Measurements from ENCODE around the gene ATE1.
"Not testable (repeated sequence)": the region's sequence is repeated elsewhere in the genome, so short reads cannot be mapped to it uniquely, and the experiment has no call there.

Gene ATE1

DNA sequence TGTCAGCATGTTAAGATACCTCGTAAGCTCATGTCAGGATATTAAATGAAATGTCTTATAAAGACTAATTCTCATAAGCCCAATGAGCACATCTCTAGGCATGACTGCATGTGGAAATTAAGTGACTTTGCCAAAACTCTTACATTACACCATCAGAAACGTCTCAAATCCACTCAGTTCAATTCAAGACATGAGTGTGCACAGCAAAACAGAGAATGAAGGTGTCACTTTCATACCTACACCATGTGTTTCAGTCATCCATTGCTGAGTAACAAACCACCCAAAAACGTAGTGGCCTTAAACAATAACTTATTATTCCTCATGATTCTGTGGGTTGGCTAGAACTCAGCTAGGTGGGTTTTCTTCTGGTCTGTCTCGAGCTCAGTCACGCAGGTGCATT lies 99.8 kb downstream of the ATE1 start:
- no peak for DNase-seq

DNA sequence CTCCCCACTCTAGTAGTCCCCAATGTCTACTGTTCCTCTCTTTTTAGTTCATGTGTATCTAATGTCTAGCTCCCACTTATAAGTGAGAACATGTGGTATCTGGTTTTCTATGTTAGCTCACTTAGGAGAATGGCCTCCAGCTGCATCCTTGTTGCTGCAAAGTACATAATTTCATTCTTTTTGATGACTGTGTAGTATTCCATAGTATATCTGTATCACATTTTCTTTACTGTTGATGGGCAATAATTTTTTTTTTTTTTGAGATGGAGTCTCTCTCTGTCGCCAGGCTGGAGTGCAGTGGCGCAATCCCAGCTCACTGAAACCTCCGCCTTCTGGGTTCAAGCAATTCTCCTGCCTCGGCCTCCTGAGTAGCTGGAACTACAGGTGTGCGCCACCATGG lies 101.1 kb downstream of the ATE1 start:
- DNase-seq: not testable (repeated sequence)

DNA sequence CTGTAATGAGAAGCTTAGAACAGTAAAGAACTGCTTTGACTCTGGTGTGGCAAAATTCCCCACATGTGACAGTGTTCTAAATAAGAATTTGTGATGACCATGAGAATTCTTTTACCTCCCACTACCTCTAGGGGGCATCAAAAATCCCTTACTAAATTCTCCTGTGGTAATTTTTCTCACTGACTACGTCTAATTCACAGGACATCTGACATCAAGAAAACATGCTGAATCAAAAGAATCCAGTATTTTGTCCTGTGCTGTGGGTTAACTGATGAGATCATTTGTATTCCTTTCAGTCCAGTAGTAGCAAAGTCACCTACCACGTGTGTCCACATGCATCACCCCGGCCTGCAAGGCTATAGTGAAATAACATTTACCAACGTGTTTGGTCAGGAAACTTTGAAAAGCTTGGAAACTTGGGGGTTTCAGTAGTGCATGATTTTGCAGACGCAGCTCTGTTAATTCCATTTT lies 103.8 kb downstream of the ATE1 start:
- no peak for DNase-seq

DNA sequence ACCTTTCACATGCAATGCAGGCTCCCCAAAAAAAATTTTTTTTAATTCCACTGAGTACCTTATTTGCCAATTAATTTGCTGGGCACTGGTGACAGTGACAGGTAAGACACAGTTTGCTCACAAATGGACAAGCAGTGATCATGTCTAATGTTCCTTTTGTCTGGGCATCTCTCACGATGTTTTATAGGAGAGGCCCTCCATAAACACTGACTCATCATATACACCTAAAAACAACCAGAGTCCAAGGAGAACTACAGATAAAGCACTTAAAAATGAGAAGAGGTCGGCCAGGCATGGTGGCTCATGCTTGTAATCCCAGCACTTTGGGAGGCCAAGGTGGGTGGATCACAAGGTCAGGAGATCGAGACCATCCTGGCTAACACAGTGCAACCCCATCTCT lies 105.1 kb downstream of the ATE1 start:
- no peak for DNase-seq

DNA sequence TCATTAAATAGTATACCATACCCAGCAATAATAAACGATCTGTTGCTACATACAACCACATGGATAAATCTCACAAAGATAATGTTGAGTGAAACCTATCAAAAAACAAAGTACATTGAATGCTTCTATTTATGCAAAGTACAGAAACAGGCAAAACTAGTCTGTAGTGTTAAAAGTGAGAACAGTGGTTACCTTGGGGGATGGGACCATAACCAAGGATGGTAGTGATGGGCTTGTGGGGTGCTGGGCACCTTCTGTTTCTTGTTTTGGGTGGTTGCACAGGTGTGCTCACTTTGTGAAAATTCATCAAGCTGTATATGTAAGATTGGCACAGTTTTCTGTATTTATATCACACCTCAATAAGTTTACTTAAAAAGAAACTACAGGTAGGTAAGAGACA lies 105.7 kb downstream of the ATE1 start:
- no peak for DNase-seq

DNA sequence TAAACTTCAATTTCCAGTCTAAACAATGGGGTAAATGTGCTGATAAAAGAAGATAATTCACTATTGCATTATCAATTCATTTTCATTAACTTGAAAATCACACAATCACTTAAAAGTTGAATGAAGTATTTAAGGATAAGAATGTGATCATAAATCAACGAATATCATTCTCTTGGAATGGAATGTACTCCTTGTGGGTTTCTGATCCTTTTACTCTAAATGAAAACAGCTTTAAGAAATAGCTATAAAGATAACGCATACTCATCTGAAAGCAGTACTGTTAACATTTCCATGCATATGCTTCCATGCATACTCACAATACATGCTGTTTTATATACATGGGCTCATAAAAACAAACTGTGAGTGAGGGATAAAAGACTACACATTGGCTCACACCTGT lies 108.8 kb downstream of the ATE1 start:
- DNase-seq: no peak

DNA sequence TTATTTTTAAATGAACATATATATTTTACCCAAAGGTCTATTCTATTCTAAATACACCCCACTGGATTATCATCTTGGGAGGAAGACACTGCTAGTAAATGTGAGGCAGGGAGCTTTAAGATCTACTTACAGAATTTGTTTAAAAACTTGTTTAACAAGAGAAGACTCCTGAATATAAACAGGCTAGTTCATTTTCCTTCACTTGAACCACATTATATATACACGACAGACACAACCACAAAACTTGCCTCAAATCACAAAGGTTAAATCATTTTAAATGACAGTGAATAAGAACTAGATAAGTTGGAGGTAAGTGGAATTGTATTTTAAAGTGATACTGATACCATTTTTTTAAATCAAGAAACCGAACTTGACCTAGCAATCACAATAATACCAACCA lies 109.2 kb downstream of the ATE1 start:
- no peak for DNase-seq

DNA sequence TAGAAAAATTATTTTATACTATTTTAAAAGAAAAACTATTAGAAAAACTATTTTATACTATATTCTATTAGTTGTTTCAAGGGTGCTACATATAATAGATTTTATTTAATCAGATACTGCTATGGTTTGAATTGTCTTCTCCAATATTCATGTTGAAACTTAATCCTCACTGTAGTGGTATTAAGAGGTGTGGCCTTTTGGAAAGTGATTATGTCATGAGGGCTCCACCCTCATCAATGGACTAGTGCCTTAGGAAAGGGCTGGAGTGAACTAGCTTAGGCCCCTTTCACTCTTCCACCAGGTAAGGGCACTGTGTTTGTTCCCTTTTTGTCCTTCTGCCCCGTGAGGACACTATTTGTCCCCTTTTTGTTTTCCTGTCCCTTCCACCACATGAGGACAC lies 111.6 kb downstream of the ATE1 start:
- no peak for DNase-seq

DNA sequence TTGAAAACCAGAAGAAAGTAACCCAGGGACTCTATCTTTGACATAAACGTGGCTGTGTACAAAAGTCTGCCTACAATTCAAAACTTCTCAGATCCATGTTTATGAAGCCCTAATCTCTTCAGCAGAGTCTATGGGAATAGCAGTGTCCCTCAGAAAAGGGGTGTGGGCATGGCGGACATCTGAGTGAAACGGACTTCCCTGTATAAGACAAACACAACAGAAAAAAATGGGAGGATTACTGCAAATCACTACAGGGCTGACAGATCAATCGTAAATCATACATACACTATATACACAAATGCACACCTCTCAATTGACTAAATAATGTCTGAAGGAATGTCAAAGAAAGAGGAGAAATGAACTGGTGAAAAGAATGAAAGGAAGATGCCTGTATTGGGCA lies 114.0 kb downstream of the ATE1 start:
- no peak for DNase-seq

DNA sequence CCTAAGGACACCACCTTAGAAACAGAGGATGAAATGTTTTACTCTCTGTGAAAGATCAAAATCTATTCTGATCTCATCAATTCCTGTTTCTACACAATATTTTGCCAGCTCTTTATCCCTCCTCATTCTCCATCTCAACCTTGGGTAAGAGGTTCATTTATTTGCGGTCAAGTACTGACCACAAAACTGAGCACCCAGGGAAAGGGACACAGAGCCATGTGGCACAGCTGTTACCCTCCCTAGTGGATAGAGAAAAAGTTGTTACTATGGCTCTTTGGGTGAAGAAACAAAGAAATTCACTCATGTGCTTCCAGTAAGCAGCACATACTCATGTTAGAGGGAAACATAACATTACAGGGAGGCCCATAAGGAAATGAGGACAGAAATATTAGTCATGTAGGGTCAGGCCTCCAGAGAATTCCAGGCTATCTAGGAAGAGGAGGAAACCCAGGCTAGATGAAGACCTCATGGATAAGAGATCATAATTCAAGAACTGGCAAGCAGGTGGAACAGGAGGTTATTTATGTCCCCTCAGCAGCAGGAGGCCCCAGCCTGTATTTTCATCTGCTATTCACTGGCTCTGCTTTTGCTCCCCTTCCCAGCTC lies 114.5 kb downstream of the ATE1 start:
- DNase-seq: no peak

DNA sequence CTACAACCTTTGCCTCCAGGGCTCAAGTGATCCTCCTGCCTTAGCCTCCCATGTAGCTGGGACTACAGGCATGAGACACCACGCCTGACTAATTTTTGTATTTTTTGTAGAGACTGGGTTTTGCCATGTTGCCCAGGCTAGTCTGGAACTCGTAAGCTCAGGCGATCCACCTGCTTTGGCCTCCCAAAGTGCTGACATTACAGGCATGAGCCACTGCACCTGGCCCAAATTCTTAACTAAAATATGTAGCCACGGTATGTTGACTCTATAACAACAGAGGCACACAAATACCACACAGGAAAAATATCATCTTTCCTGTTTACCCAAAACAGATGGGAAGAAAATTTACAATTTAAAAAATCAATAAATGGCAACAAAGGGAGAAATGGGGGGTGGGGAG lies 115.8 kb downstream of the ATE1 start:
- no peak for DNase-seq

DNA sequence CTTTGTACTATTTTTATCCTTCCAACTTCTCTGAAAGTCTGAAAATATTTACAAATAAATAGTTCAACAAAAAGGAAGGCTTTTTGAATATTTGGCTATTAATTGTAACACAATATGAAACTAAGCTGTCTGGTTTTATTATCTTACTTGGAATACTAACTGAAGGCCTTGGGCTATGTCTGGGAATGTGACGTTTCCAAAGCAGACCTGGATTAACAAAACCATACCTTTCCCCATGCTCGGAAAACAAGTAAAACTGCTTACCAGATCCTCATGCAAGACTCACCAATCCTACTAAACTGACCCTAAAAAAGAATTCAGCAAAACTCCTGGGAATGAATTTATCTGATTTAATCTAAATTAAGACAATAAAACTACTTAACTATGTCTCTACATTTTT lies 116.4 kb downstream of the ATE1 start:
- no peak for DNase-seq

DNA sequence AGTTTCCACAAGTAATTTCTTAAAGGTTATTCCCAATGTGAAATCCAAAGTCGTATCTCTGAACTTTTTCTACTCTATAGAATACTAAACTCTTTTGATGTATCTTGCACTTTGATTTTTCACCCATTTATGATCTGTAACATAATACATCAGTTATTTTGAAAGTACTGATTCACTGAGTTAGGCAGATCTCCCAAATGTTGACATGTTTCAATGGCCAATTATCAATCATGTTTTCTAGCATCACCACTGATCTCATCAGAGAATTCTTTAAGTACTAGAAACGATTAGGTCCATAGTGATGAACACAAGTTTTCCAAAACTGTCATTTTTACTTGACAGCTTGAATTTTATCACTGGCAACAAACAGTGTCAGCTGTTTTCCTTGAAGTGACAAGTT lies 119.0 kb downstream of the ATE1 start:
- no peak for DNase-seq

DNA sequence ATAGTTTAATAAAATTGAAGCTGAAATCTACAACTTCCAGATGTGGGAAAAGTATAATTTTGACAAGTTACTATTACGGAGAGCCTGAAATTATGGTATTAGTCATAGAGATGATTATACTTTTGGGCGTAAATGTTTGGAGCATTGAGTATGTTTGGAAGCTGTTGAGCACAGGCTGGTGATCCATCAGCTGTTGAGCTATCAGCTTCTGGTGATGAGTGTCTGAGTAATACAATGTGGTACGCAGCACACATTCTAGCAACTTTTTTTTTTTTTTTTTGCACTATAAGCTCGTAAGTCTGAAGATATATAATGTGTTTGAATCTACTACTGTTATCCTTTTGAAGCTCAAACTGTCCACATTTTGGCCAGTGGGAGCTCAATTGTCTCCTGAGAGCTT lies 123.4 kb downstream of the ATE1 start:
- no peak for DNase-seq

DNA sequence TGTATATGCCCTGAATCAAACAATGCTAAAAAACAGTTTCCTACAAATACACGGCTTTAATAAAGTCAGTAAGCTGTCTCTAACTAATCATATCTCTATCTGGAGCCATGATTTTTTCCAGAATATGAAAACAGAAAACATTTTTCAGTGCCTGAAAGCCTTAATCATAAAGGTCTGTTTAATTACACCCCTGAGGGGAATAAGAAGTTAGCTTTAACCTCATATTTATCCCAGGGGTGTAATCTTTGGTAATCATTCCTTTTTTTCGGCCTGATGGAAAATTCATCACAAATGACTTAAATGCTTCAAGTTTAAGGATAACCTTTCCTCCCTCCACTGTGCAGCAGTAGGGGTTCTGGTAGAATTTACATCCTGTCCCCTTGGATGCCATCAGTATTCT lies 124.2 kb downstream of the ATE1 start:
- no peak for DNase-seq

DNA sequence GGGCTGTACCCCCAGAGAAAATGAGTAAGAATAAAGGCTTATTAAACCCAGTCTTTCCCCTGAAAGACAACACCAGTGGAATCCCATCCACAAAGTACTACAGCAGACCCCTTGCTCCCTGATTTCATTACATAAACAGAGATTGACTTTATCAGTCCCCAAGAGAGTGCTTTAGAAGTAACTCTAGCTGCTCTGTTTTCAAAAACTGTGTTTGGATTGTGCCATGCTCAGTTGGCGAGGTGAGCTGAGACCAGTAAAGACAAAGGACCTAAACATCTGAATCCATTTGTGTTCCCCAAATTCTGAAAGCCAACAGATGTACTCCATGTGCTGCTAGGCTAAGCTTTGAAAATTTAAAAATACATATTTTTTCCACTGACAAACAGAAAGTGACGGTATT lies 127.0 kb downstream of the ATE1 start:
- no peak for DNase-seq

DNA sequence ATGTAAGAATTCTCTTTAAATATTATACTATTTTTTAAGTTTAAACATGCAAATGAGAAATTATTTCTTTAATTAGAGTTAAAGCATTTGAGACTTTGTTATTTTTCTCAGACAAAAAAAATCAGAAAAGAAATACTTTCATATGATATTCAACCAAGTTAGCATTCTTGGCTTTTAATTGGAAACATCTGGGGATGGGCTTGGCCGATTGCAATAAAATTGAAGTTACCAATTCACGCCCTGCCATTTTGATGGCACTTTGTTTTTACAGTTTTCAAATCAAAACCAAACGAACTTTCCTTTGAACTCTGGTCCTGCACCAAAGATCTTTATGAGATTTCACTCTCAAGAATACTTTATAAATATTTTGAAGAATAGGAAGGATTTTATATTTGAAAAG lies 127.7 kb downstream of the ATE1 start:
- DNase-seq: no peak

DNA sequence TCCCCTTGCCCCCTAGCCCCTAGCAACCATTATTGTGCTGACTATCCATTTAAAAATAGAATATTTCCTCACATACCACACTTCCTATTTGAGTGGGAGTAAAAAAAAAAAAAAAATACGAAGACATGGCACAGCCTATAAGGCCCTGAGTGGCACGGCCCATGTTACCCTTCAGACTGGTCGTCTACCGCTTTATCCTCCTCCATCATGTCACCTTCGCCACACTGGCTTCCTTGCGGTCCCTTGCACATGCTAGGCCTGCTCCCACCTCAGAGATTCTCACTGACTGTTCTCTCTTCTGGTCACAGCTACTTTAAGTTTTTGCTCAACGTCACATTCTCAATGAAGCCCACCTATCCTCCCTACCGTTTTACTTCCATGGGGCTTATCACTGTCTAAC lies 130.3 kb downstream of the ATE1 start:
- no peak for DNase-seq

DNA sequence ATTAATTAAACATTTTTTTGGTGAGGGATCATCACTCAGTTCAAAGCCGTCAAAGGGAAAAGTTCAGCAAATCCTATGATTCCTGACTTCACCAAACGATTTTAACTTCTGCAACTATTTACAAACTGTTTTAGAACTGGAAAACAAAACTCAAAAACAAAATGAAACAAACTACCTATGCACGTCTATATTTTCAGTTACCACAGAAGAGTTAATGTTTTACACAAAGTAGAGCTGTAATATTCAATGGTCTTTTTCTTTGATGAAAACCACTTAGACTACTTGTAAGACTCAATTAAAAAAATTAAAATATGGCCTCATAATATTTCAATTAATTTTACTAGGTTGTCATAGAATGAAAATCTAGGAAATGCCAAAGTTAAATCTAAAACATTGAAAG lies 131.5 kb downstream of the ATE1 start:
- DNase-seq: no peak

DNA sequence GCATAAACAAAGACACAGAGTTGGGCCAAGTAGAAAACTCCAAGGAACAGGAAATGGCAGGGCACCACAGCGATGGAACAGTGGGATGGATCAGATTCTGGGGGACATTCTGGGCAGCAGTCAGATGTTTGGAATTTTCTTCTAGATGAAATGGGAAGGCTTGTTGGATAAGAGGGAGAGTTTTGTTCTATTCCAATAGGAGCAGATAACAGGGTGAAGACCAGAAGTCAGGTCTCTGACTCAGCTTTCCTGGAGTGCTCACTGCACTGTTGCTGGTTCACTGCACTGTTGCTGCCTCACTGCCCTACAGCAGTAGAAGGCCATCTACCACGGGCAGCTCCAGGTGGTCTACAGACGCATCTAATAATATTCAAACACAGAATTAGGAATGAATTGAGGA lies 135.6 kb downstream of the ATE1 start:
- DNase-seq: no peak

DNA sequence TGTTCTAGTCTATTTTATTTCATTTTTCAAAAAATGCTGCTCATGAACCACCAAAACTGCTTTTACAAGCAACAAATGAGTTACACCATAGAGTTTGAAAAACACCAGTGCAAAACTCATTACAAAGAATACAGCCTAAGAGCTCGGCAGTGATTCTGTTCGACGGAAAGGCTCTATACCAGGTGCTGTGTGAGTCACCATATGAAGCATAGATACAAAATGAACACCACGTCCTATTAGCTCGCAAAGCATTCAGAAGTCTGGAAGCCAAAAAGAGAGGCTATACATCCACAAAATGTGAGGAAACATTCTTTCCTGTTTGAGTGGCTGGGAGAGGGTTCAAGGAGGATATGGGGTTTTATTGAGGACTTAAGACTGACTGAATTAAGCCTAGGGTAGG lies 136.1 kb downstream of the ATE1 start:
- DNase-seq: no peak

DNA sequence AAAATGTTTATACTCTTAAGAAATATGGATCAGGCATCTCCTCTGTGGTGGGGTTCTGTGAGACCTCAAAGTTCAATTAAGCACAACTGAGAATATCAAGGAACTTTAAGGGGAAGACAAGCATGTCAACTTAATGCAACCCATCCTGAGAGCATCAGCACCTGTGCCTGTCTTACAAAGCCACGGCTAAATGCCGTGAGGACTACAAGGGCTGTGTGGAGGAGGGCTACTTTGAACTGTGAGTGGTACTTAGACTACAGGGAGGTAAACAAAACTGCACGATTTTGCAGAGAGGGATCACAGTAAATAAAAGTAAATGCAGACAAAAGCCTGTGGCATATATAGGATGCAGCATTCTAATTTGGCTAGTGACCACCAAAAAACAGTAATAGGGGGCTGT lies 139.1 kb downstream of the ATE1 start:
- DNase-seq: no peak

DNA sequence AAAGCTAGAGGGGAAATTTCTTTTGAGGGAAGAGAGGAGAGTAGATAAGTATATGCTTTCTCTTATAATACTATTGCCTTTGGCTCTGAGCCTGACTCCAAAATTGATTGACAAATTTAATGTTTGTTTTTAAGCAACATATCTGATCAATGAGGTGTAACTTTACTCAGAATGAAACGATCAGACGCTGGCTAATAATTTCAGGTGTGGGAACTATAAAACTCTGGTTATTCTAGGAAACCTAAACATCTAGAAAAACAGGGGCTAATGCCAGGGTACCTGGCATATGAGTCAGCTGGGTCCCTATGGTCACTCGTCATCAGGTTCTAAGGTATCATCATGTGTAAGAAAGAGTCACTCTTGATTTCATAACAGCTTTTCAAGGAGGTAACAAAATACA lies 139.7 kb downstream of the ATE1 start:
- DNase-seq: no peak

DNA sequence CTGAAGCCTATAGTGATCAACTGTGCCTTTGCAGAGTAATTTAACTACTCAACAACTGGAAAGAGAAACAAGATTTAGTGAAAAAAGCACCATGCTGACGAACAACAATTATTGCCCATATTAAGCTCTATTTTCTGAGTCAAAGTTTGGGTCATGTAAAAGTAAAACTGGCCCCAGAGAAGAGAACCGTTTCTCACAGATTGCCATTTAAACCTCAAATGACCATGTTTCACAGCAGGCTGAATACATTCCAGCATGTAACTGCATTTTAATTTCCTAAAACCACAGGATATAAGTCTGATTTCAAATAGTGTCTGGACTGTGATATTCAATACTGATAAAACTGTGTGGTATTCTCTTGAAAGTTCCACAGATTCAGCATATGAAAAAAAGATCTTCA lies 140.7 kb downstream of the ATE1 start:
- no peak for DNase-seq

DNA sequence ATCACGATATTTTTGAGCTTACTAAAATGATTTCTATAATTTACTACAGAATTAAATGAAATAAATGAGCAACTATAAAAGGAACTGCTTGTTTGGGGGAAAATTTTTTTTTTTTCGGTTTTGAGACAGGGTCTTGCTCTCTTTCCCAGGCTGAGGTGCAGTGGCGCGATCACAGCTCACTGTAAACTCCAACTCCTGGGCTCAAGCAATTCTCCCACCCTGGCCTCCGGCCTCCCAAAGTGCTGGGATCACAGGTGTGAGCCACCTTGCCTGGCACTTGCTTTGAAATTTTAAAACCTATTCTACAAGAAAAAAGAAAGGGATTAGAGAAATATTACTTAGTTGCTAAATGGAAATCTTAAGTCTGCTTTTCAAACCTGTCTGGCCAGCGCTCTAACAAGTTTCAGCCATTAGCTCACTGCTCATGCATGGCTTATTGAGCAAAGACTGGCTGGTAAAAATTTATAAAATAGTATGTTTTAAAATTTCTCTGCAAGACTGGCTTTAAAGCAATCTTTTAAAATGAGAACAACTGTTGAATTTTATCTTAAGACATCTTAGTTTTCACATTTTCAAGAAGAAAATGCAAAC lies 144.0 kb downstream of the ATE1 start:
- no peak for DNase-seq
